Activated naive CD4-positive, alpha-beta T cell treated with anti-CD3 and anti-CD28 coated beads, Interleukin-2, amount 50 U/mL, for 72 hours (primary cell): ENCODE data around the gene TNFSF15. TPM values are rescaled to one million over a fixed set of nuclear protein-coding genes. Genes with fewer than 3 reads are reported as not detected.
A peak's percentile ranks its signal among the peaks of the same experiment; 100 is the strongest.

ENCODE experiments used
- ATAC-seq, 2 donors: fragments of 150-1000 bp; cut with Tn5 transposase; 2 replicates each; pipeline ENCODE4 v1.10.0; 2021; ENCODE audit warnings: mild to moderate bottlenecking in 2 of 2, moderate library complexity in 2 of 2
- DNase-seq, 2 donors: peaks; one replicate each; pipeline ENCODE4 v3.0.0; 2021 to 2022; ENCODE audit warnings: low spot score in 2 of 2
- H3K27ac Mint-ChIP-seq, 2 donors: one replicate each; pipeline ENCODE4 v1.8.0; 2022; ENCODE audit warnings: mild to moderate bottlenecking in 2 of 2, mixed read lengths in 2 of 2
- H3K36me3 Mint-ChIP-seq, 2 donors: one replicate each; pipeline ENCODE4 v1.8.0; 2022; ENCODE audit warnings: mixed read lengths in 2 of 2
- H3K9me3 Mint-ChIP-seq, 2 donors: one replicate each; pipeline ENCODE4 v1.8.0; 2022; ENCODE audit warnings: mixed read lengths in 2 of 2
- total RNA-seq, 2 donors: library from RNA; stranded (reverse); gene quantifications; one replicate each; pipeline ENCODE4 v1.2.3, GENCODE V29; 2022

Gene TNFSF15
- total RNA-seq, 2 donors from 2014 or later = 0.35 to 0.43 TPM

DNA sequence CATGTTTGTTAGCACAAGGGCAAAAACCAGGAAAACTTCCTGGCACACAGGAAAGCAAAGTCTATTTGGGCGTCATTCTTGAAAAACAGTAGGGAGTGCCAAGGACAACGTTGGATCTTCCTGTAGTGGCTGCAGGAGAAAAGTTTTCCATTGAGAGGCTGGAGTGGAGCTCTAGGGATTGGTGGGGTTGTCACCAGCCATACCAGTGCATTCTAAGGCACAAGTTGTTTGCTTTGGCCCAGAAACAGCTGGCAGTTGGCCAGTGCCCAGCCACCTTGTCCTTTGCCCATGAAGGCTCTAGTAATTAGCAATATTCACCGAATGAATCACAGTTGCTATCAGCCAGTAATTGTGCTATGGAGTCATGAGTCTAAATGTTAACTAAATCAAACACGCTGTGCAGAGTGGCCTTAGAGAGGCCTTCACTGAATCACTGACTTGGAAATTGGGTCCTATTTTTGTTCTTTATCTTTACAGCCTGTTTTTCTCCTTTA lies 26.4 kb downstream of the TNFSF15 start:
- peaks cover 5% of the 10 kb centered on the region in 2 donors for H3K36me3 Mint-ChIP-seq
- no peak for DNase-seq
- peaks cover 0 to 20% of the 10 kb centered on the region in 2 donors for H3K9me3 Mint-ChIP-seq
- H3K27ac Mint-ChIP-seq = no peak overlapping the region
- ATAC-seq = no peak

DNA sequence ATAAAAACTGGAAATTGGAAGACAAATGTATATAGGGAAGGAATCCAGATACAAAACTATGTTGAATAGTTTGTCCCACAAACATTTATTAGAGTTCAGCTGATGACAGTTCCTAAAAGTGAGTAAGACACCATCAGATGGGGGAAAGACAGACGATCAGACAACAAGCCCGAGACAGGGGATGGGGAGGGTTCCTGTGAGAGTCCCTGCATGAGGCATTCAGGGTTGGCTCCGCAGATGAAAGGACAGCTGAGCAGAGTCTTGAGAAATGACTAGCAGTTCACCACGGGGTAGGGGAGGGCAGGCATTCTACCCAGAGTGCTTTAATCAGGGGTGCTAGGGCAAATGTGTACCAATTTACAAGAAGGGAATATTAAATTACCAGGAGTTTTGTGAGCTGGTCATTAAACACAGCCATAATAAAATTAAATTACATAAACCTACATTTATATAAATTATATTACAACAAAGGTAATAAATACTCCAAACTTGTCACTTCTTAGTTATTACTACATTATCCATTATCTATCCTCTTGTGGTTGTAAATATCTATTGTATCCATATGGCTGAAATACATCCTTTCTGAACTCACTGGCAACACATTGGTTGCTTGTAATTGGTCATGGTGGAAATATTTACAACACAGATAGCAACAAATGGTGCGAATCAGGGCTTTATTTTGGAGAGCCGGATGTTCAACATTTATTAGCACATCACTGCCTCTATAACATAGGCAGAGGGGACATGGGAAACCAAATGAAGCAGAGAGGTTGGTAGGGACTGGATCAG lies 27.8 kb downstream of the TNFSF15 start:
- ATAC-seq (peak; percentile 98 to 99), DNase-seq (peak in 1 of 2 donors; percentile 29)
- Mint-ChIP-seq H3K9me3 (peaks cover 0 to 20% of the 10 kb centered on the region in 2 donors), H3K36me3 (peaks cover 0 to 5% of the 10 kb centered on the region in 2 donors), H3K27ac (peak overlapping the region in 1 of 2 donors; percentile 8)

- DNase-seq (no peak), ATAC-seq (no peak)
- Mint-ChIP-seq H3K9me3 (peaks cover 0 to 20% of the 10 kb centered on the region in 2 donors), H3K27ac (no peak overlapping the region), H3K36me3 (peaks cover 0 to 5% of the 10 kb centered on the region in 2 donors)
Observed at GRCh38 chr9:114776683-114777399, 29.0 kb downstream of the TNFSF15 start.

DNA sequence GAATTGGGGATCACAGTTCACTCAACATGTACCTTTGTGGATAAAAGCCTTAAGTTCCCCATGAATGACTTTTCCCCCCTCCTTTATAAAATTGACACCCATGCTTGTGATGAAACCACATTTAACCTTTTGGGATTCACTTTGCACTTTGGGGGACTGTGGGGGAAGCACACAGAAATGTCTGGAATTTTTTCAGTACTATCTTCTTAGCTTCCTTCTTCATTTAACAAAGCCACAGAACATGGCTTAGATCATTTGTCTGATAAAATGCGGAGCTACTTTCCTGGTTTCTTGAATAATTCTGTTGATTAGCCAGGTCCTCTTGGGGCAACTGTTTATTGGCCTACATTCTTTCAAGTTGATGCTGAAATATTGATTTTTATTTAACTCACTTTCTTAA lies 29.9 kb downstream of the TNFSF15 start:
- Mint-ChIP-seq H3K36me3 (no peaks in the 10 kb centered on the region), H3K27ac (peak overlapping the region in 1 of 2 donors; percentile 9), H3K9me3 (peaks cover 0 to 16% of the 10 kb centered on the region in 2 donors)
- no peak for DNase-seq
- no peak for ATAC-seq

DNA sequence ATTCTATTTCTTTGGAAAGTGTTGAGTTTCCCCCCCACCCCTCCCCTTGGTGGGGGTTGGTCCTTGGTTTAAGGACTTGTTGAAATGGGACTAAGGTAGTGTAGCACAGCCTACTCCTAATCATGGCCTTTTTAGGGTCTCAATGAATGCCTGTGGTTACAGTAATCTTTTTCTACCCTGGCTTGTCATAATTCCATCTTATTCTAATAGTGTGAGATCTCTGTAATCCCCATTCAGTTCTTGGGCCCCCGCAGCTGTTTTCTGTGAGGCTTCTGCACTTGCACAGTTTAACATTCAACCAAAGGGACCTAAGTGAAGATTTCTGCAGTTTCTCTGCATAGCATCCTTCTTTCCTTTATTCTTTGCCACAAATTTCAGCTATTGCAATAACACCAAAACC lies 30.7 kb downstream of the TNFSF15 start:
- H3K9me3 Mint-ChIP-seq = peaks cover 0 to 16% of the 10 kb centered on the region in 2 donors
- ATAC-seq (no peak), DNase-seq (no peak)
- H3K36me3 Mint-ChIP-seq = no peaks in the 10 kb centered on the region
- H3K27ac Mint-ChIP-seq = peak overlapping the region in 1 of 2 donors; percentile 9

- H3K36me3 Mint-ChIP-seq = no peaks in the 10 kb centered on the region
- peaks cover 0 to 16% of the 10 kb centered on the region in 2 donors for H3K9me3 Mint-ChIP-seq
- no peak overlapping the region for H3K27ac Mint-ChIP-seq
- ATAC-seq (peak; percentile 36 to 59), DNase-seq (no peak)
Observed at GRCh38 chr9:114774524-114774923, 31.3 kb downstream of the TNFSF15 start.

- Mint-ChIP-seq H3K9me3 (peaks cover 0 to 5% of the 10 kb centered on the region in 2 donors), H3K36me3 (no peaks in the 10 kb centered on the region), H3K27ac (no peak overlapping the region)
- DNase-seq (no peak), ATAC-seq (no peak)
Observed at GRCh38 chr9:114771889-114772288, 34.0 kb downstream of the TNFSF15 start.

- Mint-ChIP-seq H3K27ac (no peak overlapping the region), H3K36me3 (no peaks in the 10 kb centered on the region), H3K9me3 (no peaks in the 10 kb centered on the region)
- no peak for DNase-seq
- ATAC-seq = no peak
Observed at GRCh38 chr9:114770991-114771390, 34.8 kb downstream of the TNFSF15 start.

DNA sequence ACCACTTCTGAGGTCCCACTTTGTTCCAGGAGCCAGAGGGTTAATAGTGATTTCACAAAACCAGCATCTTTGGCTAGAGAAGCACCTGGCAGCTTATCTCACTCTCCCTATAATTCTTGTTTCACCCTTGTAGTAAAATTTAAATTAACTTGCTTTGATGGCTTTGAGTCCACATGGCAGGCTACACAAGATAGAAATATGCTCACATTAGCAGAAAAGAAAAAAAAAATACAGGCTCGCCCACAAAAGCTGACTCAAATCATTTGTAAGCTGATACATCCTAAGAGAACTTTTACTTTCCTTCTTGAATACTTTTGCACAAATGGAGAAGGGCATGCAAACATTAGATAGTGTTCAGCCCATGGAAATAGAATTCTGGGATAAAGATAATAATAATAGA lies 36.2 kb downstream of the TNFSF15 start:
- Mint-ChIP-seq H3K27ac (no peak overlapping the region), H3K9me3 (no peaks in the 10 kb centered on the region), H3K36me3 (no peaks in the 10 kb centered on the region)
- DNase-seq (no peak), ATAC-seq (peak in 1 of 2 donors; percentile 76)

DNA sequence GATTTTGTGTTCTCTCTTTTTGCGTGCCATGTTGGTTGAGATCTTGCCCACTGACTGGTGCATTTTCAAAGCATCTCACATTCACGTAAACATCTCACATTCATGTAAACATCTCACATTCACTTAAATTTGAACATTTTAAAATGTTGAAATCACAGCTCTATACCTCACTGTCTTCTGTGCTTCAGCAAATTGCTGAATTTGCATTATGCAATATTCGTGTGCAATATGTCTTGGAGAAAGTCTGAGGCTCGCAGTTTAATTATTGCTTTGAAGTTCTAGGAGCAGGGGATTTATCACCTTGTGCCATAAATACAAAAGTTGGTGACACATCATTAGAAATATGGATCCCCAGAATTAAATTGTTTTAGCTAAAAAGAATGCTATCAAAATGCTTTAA lies 42.6 kb downstream of the TNFSF15 start:
- ATAC-seq = no peak
- no peaks in the 10 kb centered on the region for H3K9me3 Mint-ChIP-seq
- no peak overlapping the region for H3K27ac Mint-ChIP-seq
- H3K36me3 Mint-ChIP-seq = peaks cover 0 to 5% of the 10 kb centered on the region in 2 donors
- no peak for DNase-seq

GRCh38 chr9:114761523-114761922 lies 44.3 kb downstream of the TNFSF15 start:
- H3K27ac Mint-ChIP-seq = no peak overlapping the region
- H3K36me3 Mint-ChIP-seq = peaks cover 0 to 5% of the 10 kb centered on the region in 2 donors
- H3K9me3 Mint-ChIP-seq = peaks cover 0 to 5% of the 10 kb centered on the region in 2 donors
- DNase-seq (no peak), ATAC-seq (no peak)

DNA sequence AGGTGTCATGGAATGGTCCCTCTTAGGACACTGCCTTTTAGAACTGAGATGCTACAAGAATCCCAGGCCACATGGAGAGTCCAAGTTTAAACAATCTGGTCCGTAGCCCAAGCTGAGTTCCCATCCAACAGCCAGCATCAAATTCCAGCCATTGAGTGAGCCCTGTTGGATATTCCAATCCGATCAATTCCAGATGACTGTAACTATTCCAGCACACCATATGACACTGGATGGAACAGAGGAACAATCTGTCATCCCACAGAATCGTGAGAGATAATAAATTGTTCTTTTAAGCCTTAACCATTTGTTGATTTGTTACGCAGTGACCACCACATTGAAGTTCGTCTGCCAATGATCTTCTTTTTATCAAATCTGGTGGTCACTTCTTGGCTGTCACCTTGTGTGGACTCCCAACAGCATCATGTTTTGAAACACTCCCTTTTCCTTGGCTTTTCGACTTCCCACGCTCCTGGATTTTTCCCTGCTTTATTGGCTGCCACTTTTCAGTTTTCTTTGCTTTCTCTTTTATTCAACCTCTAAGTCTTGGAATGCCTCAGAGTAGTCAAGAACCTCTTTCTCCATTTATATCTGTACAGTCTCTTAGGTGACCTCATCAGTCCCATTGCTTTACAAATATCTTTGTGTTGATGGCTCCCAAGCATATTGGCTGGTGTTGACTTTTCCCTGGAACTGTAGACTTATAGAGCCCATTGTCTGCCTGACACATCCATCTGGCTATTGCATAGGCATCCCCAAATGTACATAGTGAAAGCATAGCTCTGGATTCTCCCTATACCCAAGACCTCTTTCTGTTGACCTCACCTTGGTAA lies 46.1 kb downstream of the TNFSF15 start:
- no peak for ATAC-seq
- Mint-ChIP-seq H3K9me3 (peaks cover 0 to 5% of the 10 kb centered on the region in 2 donors), H3K36me3 (peaks cover 0 to 5% of the 10 kb centered on the region in 2 donors)

DNA sequence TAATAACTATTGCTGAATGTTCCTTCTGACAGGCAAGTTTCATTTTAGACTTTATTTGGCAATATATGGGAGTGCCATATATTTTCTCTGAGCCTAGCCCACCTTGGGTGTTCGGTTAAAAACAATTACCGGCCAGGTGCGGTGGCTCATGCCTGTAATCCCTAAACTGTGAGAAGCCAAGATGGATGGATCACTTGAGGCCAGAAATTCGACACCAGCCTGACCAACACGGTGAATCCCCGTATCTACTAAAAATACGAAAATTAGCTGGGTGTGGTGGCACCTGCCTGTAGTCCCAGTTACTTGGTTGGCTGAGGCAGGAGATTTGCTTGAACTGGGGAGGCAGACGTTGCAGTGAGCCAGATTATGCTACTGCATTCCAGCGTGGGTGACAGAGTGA lies 47.9 kb downstream of the TNFSF15 start:
- Mint-ChIP-seq H3K9me3 (peaks cover 0 to 10% of the 10 kb centered on the region in 2 donors), H3K27ac (no peak overlapping the region), H3K36me3 (peaks cover 0 to 5% of the 10 kb centered on the region in 2 donors)
- ATAC-seq = no peak
- no peak for DNase-seq

More for the DNA sequence above, 46.1 kb downstream of the TNFSF15 start:
- no peak overlapping the region for H3K27ac Mint-ChIP-seq
- DNase-seq = no peak

DNA sequence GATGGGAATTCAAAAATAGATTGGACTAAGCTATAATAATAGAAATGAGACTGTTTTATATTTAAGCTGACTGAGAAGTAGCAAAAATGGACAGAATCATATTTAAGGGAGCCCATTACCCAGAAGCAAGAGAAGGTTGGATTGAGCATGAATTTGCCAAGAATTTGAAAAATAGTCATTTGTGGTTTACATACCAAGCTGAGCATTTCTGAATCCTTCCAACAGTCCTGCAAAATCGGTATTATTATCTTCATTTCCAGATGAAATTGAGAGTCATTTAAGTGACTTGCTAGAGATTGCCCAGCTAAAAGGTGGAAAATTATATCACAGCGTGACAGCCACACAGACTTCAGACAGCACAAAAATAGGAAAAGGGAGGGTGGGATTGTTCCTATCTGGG lies 48.4 kb downstream of the TNFSF15 start:
- H3K27ac Mint-ChIP-seq = no peak overlapping the region
- H3K9me3 Mint-ChIP-seq = peaks cover 0 to 10% of the 10 kb centered on the region in 2 donors
- peaks cover 0 to 5% of the 10 kb centered on the region in 2 donors for H3K36me3 Mint-ChIP-seq
- no peak for ATAC-seq
- DNase-seq = no peak

DNA sequence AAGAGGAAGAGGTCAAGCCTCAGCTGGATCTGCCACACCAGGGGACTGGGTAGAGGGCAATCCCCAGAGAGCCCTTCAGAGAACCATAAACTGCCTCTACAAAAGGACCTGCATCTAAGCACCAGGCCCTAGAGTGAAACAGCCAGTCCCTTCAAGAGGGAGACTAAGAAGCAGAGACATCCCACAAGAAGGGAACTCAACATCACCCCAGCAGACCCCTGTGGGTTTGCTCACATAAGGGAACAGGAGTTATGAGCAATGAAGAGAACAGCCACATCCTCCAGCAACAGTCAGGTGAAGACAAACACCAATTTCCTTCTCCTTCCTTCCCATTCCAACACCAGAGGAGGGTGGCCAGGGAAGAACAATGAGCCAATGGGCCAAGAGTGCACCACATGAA lies 48.9 kb downstream of the TNFSF15 start:
- Mint-ChIP-seq H3K27ac (peak overlapping the region in 1 of 2 donors; percentile 10), H3K36me3 (peaks cover 0 to 5% of the 10 kb centered on the region in 2 donors), H3K9me3 (peaks cover 0 to 10% of the 10 kb centered on the region in 2 donors)
- ATAC-seq (peak in 1 of 2 donors; percentile 11), DNase-seq (no peak)

- DNase-seq = no peak
- ATAC-seq = peak in 1 of 2 donors; percentile 33
- H3K27ac Mint-ChIP-seq = no peak overlapping the region
- H3K36me3 Mint-ChIP-seq = peaks cover 0 to 5% of the 10 kb centered on the region in 2 donors
- H3K9me3 Mint-ChIP-seq = peaks cover 5 to 10% of the 10 kb centered on the region in 2 donors
Observed at GRCh38 chr9:114754581-114754980, 51.3 kb downstream of the TNFSF15 start.
